ENCODE data around the gene LAMA5. TPM values are rescaled to one million over a fixed set of nuclear protein-coding genes. Genes with fewer than 3 reads are reported as not detected.

LAMA5 gene
- total RNA-seq, 1 donor from 2014 or later, result 150 TPM

GRCh38 chr20:62349556-62350097, 17.5 kb downstream of the LAMA5 start:
- Histone ChIP-seq H3K36me3 (no peaks in the 10 kb centered on the region), H3K27ac (no peak overlapping the region)

GRCh38 chr20:62348604-62349003, 18.5 kb downstream of the LAMA5 start:
- H3K9me3 ChIP-seq, result no peaks in the 10 kb centered on the region
- intact Hi-C loops (cut with DNase I), result no loop called here
- no peaks in the 10 kb centered on the region for H3K27me3 ChIP-seq
- H3K27ac ChIP-seq, result no peak overlapping the region
- peaks cover 28% of the 10 kb centered on the region for H3K4me1 ChIP-seq
- TF ChIP-seq POLR2A (IDR thresholded peaks at IDR 0.05) (no peak), POLR2AphosphoS5 (IDR thresholded peaks at IDR 0.05; ENCODE audit: insufficient read depth in 1 of 2, low read depth in 1 of 2) (no peak), CTCF (IDR thresholded peaks at IDR 0.05) (no peak)
- H3K36me3 ChIP-seq, result no peaks in the 10 kb centered on the region
- DNase-seq (ENCODE audit: extremely low spot score in 2 of 2), result no peak
- H3K4me3 ChIP-seq, result no peak overlapping the region

More at GRCh38 chr20:62349556-62350097, 17.5 kb downstream of the LAMA5 start:
- peaks cover 38% of the 10 kb centered on the region for H3K4me1 ChIP-seq
- no peaks in the 10 kb centered on the region for H3K27me3 ChIP-seq
- TF ChIP-seq CTCF (IDR thresholded peaks at IDR 0.05) (no peak), POLR2A (IDR thresholded peaks at IDR 0.05) (no peak), POLR2AphosphoS5 (IDR thresholded peaks at IDR 0.05; ENCODE audit: insufficient read depth in 1 of 2, low read depth in 1 of 2) (no peak)
- DNase-seq (ENCODE audit: extremely low spot score in 2 of 2), result no peak
- no peaks in the 10 kb centered on the region for H3K9me3 ChIP-seq
- H3K4me3 ChIP-seq, result no peak overlapping the region
- intact Hi-C loops (cut with DNase I), result no loop called here

- no peaks in the 10 kb centered on the region for H3K9me3 ChIP-seq
- H3K4me1 ChIP-seq, result peaks cover 16% of the 10 kb centered on the region
- intact Hi-C loops (cut with DNase I), result no loop called here
- H3K27me3 ChIP-seq, result no peaks in the 10 kb centered on the region
- H3K36me3 ChIP-seq, result no peaks in the 10 kb centered on the region
- no peak overlapping the region for H3K4me3 ChIP-seq
- DNase-seq (ENCODE audit: extremely low spot score in 2 of 2), result no peak
- H3K27ac ChIP-seq, result no peak overlapping the region
- TF ChIP-seq POLR2AphosphoS5 (IDR thresholded peaks at IDR 0.05; ENCODE audit: insufficient read depth in 1 of 2, low read depth in 1 of 2), result no peak
- no peak for TF ChIP-seq CTCF (IDR thresholded peaks at IDR 0.05)
- no peak for TF ChIP-seq POLR2A (IDR thresholded peaks at IDR 0.05)
Measured at GRCh38 chr20:62347445-62347844, 19.7 kb downstream of the LAMA5 start.

- TF ChIP-seq POLR2AphosphoS5 (IDR thresholded peaks at IDR 0.05; ENCODE audit: insufficient read depth in 1 of 2, low read depth in 1 of 2) (no peak), POLR2A (IDR thresholded peaks at IDR 0.05) (no peak), CTCF (IDR thresholded peaks at IDR 0.05) (no peak)
- intact Hi-C loops (cut with DNase I), result no loop called here
- H3K4me3 ChIP-seq, result no peak overlapping the region
- H3K4me1 ChIP-seq, result peaks cover 12% of the 10 kb centered on the region
- DNase-seq (ENCODE audit: extremely low spot score in 2 of 2), result no peak
- H3K27ac ChIP-seq, result no peak overlapping the region
- H3K36me3 ChIP-seq, result no peaks in the 10 kb centered on the region
- H3K27me3 ChIP-seq, result no peaks in the 10 kb centered on the region
- no peaks in the 10 kb centered on the region for H3K9me3 ChIP-seq
Measured at GRCh38 chr20:62347151-62347404, 20.0 kb downstream of the LAMA5 start.

GRCh38 chr20:62346398-62347150, 20.5 kb downstream of the LAMA5 start:
- TF ChIP-seq POLR2A (IDR thresholded peaks at IDR 0.05) (no peak), CTCF (IDR thresholded peaks at IDR 0.05) (no peak), POLR2AphosphoS5 (IDR thresholded peaks at IDR 0.05; ENCODE audit: insufficient read depth in 1 of 2, low read depth in 1 of 2) (no peak)
- Histone ChIP-seq H3K27me3 (no peaks in the 10 kb centered on the region), H3K36me3 (no peaks in the 10 kb centered on the region), H3K4me1 (peaks cover 11% of the 10 kb centered on the region), H3K27ac (no peak overlapping the region), H3K4me3 (no peak overlapping the region), H3K9me3 (no peaks in the 10 kb centered on the region)
- no peak for DNase-seq (ENCODE audit: extremely low spot score in 2 of 2)
- intact Hi-C loops (cut with DNase I), result no loop called here

Data from vagina (tissue), 2 donors.